HepG2 (cell line): ENCODE data around the gene TMEM45A.

Source experiments
- ARNT ChIP-seq: fragments of 450-650 bp; IDR thresholded peaks from 2 replicates; pipeline ENCODE4 v1.6.1; 2017
- CAMTA2 ChIP-seq: sonication (generic); formaldehyde crosslinking; IDR thresholded peaks from 2 replicates; pipeline ENCODE4 v1.4.0; 2020; ENCODE audit warnings: mild to moderate bottlenecking, missing genetic modification reagents, borderline replicate concordance
- EP300 ChIP-seq, 3 experiments: sonication (generic) in 1 of 3; formaldehyde crosslinking in 1 of 3; IDR thresholded peaks; 2 replicates each; pipeline versions ENCODE4 v1.5.1 to v1.6.1; 2011 to 2020; ENCODE audit warnings: low read depth in 2 of 3, low read length in 2 of 3, borderline replicate concordance in 1 of 3, improper control_type of control experiment in 1 of 3, mild to moderate bottlenecking in 1 of 3, missing genetic modification reagents in 1 of 3, moderate library complexity in 1 of 3
- EZH2 ChIP-seq: conservative IDR thresholded peaks from 2 replicates; pipeline ENCODE4 v1.6.1; 2012; ENCODE audit warnings: mild to moderate bottlenecking, low read depth, low read length, moderate library complexity
- POLR2A ChIP-seq, 2 experiments: IDR thresholded peaks; 2 replicates each; pipeline ENCODE4 v1.6.1; 2011; ENCODE audit warnings: low read depth in 2 of 2, low read length in 2 of 2, mild to moderate bottlenecking in 1 of 2, moderate library complexity in 1 of 2; ENCODE audit not compliant: insufficient read depth in 1 of 2
- RFX5 ChIP-seq: IDR thresholded peaks from 2 replicates; pipeline ENCODE4 v1.6.1; 2011; ENCODE audit warnings: low read depth, low read length, improper control_type of control experiment
- SUZ12 ChIP-seq: fragments of 150-350 bp; IDR thresholded peaks from 2 replicates; pipeline ENCODE4 v1.6.1; 2014; ENCODE audit warnings: low read depth, low read length
- TCF12 ChIP-seq, 2 experiments: fragments of 450-650 bp in 1 of 2; sonication (generic) in 1 of 2; formaldehyde crosslinking in 1 of 2; IDR thresholded peaks; 2 replicates each; pipeline versions ENCODE4 v1.6.1 to v1.8.0; 2017 to 2022; ENCODE audit warnings: antibody characterized with exemption in 1 of 2, mild to moderate bottlenecking in 1 of 2, missing genetic modification reagents in 1 of 2, moderate library complexity in 1 of 2
- TRIM24 ChIP-seq: sonication (generic); formaldehyde crosslinking; IDR thresholded peaks from 2 replicates; pipeline ENCODE4 v1.8.0; 2022; ENCODE audit warnings: mild to moderate bottlenecking, missing genetic modification reagents
- ZKSCAN1 ChIP-seq: fragments of 150-350 bp; IDR thresholded peaks from 2 replicates; pipeline ENCODE4 v1.6.1; 2014; ENCODE audit warnings: low read length
- ZNF589 ChIP-seq: sonication (generic); formaldehyde crosslinking; conservative IDR thresholded peaks from 2 replicates; pipeline ENCODE4 v1.8.0; 2022; ENCODE audit warnings: mild to moderate bottlenecking, moderate library complexity, missing genetic modification reagents
- TF ChIP-seq, protein P1 (sequence below), 2 experiments: sonication (generic) in 1 of 2; formaldehyde crosslinking in 1 of 2; IDR thresholded peaks; 2 replicates each; pipeline versions ENCODE4 v1.5.1 to v1.6.1; 2011 to 2020; ENCODE audit warnings: borderline replicate concordance in 1 of 2, low read depth in 1 of 2, low read length in 1 of 2, mild to moderate bottlenecking in 1 of 2, missing genetic modification reagents in 1 of 2, moderate library complexity in 1 of 2
- TF ChIP-seq, protein P2 (sequence below): sonication (generic); formaldehyde crosslinking; IDR thresholded peaks from 2 replicates; pipeline ENCODE4 v1.5.0; 2020; ENCODE audit warnings: mild to moderate bottlenecking, missing genetic modification reagents, moderate library complexity
- TF ChIP-seq, protein P3 (sequence below): sonication (generic); formaldehyde crosslinking; conservative IDR thresholded peaks from 2 replicates; pipeline ENCODE4 v1.4.0; 2020; ENCODE audit warnings: missing genetic modification reagents

DNA sequence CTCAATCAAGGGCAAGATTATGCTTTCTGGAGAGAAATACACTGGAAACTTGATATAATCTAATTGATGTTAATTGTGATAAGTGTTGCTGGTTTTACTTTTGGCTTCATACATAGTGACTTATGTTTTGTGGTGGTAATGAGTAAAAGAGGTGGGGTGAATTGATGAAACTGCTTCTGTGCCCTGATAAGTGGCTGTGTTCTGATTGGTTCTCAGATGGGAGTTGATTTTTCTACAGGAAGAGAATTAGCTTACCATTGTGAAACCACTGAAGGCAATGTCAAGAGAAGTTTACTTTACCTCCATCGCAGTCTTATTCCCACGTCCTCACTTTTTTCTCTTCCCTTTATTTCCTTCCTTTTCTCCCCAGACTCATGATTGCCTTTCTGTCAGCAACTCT lies 23.8 kb downstream of the TMEM45A start:
- TF ChIP-seq POLR2A (IDR thresholded peaks at IDR 0.05; ENCODE audit: insufficient read depth in 1 of 2, low read depth in 2 of 2, low read length in 2 of 2) (no peak), EZH2 (no peak), ZNF589 (CRISPR knock-in tag) (no peak), RFX5 (no peak), TRIM24 (CRISPR knock-in tag) (no peak), EP300 (IDR thresholded peaks at IDR 0.05; ENCODE audit: low read depth in 2 of 2, low read length in 2 of 2) (no peak), EP300 (CRISPR knock-in tag; IDR thresholded peaks at IDR 0.05; ENCODE audit: borderline replicate concordance) (no peak), ZKSCAN1 (no peak), ARNT (no peak), SUZ12 (no peak), CAMTA2 (CRISPR knock-in tag) (no peak), TCF12 (IDR thresholded peaks at IDR 0.05) (no peak), TCF12 (CRISPR knock-in tag; IDR thresholded peaks at IDR 0.05) (no peak)
- TF ChIP-seq, protein P1, sequence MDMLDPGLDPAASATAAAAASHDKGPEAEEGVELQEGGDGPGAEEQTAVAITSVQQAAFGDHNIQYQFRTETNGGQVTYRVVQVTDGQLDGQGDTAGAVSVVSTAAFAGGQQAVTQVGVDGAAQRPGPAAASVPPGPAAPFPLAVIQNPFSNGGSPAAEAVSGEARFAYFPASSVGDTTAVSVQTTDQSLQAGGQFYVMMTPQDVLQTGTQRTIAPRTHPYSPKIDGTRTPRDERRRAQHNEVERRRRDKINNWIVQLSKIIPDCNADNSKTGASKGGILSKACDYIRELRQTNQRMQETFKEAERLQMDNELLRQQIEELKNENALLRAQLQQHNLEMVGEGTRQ (IDR thresholded peaks at IDR 0.05; ENCODE audit: low read depth, low read length) = no peak
- TF ChIP-seq, protein P1 (CRISPR knock-in tag; IDR thresholded peaks at IDR 0.05; ENCODE audit: borderline replicate concordance) = no peak
- TF ChIP-seq, protein P2, sequence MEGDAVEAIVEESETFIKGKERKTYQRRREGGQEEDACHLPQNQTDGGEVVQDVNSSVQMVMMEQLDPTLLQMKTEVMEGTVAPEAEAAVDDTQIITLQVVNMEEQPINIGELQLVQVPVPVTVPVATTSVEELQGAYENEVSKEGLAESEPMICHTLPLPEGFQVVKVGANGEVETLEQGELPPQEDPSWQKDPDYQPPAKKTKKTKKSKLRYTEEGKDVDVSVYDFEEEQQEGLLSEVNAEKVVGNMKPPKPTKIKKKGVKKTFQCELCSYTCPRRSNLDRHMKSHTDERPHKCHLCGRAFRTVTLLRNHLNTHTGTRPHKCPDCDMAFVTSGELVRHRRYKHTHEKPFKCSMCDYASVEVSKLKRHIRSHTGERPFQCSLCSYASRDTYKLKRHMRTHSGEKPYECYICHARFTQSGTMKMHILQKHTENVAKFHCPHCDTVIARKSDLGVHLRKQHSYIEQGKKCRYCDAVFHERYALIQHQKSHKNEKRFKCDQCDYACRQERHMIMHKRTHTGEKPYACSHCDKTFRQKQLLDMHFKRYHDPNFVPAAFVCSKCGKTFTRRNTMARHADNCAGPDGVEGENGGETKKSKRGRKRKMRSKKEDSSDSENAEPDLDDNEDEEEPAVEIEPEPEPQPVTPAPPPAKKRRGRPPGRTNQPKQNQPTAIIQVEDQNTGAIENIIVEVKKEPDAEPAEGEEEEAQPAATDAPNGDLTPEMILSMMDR (CRISPR knock-in tag) = no peak
- TF ChIP-seq, protein P3, sequence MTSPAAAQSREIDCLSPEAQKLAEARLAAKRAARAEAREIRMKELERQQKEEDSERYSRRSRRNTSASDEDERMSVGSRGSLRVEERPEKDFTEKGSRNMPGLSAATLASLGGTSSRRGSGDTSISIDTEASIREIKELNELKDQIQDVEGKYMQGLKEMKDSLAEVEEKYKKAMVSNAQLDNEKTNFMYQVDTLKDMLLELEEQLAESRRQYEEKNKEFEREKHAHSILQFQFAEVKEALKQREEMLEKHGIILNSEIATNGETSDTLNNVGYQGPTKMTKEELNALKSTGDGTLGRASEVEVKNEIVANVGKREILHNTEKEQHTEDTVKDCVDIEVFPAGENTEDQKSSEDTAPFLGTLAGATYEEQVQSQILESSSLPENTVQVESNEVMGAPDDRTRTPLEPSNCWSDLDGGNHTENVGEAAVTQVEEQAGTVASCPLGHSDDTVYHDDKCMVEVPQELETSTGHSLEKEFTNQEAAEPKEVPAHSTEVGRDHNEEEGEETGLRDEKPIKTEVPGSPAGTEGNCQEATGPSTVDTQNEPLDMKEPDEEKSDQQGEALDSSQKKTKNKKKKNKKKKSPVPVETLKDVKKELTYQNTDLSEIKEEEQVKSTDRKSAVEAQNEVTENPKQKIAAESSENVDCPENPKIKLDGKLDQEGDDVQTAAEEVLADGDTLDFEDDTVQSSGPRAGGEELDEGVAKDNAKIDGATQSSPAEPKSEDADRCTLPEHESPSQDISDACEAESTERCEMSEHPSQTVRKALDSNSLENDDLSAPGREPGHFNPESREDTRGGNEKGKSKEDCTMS (CRISPR knock-in tag) = no peak
